Neural cell (in vitro differentiated cells): ENCODE data around the gene C20orf144. TPM values are rescaled to one million over a fixed set of nuclear protein-coding genes. Genes with fewer than 3 reads are reported as not detected.
A peak's percentile ranks its signal among the peaks of the same experiment; 100 is the strongest.

ENCODE experiments used
- H2AFZ ChIP-seq: fragments of 200-600, 300-800 bp; sonication (generic), shearing (Covaris generic); 2 replicates; pipeline ENCODE4 v1.6.0; 2014; ENCODE audit warnings: low read depth, mild to moderate bottlenecking, antibody characterized with exemption, low read length, moderate library complexity
- H3F3A ChIP-seq: fragments of 200-600 bp; shearing (Covaris generic); 2 replicates; pipeline ENCODE4 v1.6.1; 2016; ENCODE audit warnings: mild to moderate bottlenecking, moderate library complexity, mixed read lengths, antibody characterized with exemption, low read length; ENCODE audit not compliant: insufficient read depth, poor library complexity, severe bottlenecking
- H3K27ac ChIP-seq: fragments of 200-600, 300-800 bp; sonication (generic), shearing (Covaris generic); 2 replicates; pipeline ENCODE4 v1.5.1; 2014; ENCODE audit warnings: mild to moderate bottlenecking, low read length, moderate library complexity
- H3K27me3 ChIP-seq: fragments of 300-800, 200-600 bp; sonication (generic), shearing (Covaris generic); 2 replicates; pipeline ENCODE4 v1.6.0; 2014; ENCODE audit warnings: mild to moderate bottlenecking, low read depth, low read length, moderate library complexity; ENCODE audit not compliant: insufficient read depth
- H3K36me3 ChIP-seq: fragments of 300-800, 200-600 bp; sonication (generic), shearing (Covaris generic); 2 replicates; pipeline ENCODE4 v1.5.1; 2014; ENCODE audit warnings: mild to moderate bottlenecking, antibody characterized with exemption, low read length, moderate library complexity; ENCODE audit not compliant: insufficient read depth
- H3K4me2 ChIP-seq: fragments of 300-800, 200-600 bp; sonication (generic), shearing (Covaris generic); 2 replicates; pipeline ENCODE4 v1.6.0; 2014; ENCODE audit warnings: mild to moderate bottlenecking, low read length
- H3K4me3 ChIP-seq: fragments of 300-800, 200-600 bp; sonication (generic), shearing (Covaris generic); 2 replicates; pipeline ENCODE4 v1.5.1; 2014; ENCODE audit warnings: mild to moderate bottlenecking, low read length, moderate library complexity
- H3K79me2 ChIP-seq: fragments of 200-600 bp; shearing (Covaris generic); replicated peaks from 2 replicates; pipeline ENCODE4 v1.6.0; 2014; ENCODE audit warnings: mild to moderate bottlenecking, low read length, moderate library complexity; ENCODE audit not compliant: insufficient read depth
- H3K9ac ChIP-seq: fragments of 300-800, 200-600 bp; sonication (generic), shearing (Covaris generic); 2 replicates; pipeline ENCODE4 v1.6.1; 2016; ENCODE audit warnings: mild to moderate bottlenecking, low read length, mixed read lengths
- H3K9me2 ChIP-seq: fragments of 200-600 bp; shearing (Covaris generic); 2 replicates; pipeline ENCODE4 v1.6.1; 2016; ENCODE audit warnings: mild to moderate bottlenecking, low read length, mixed read lengths; ENCODE audit not compliant: insufficient read depth
- H3K9me3 ChIP-seq: fragments of 200-600, 300-800 bp; sonication (generic), shearing (Covaris generic); 2 replicates; pipeline ENCODE4 v1.6.1; 2016; ENCODE audit warnings: mild to moderate bottlenecking, mixed run types, low read length, moderate library complexity, mixed read lengths
- H4K20me1 ChIP-seq: fragments of 200-600 bp; shearing (Covaris generic); 2 replicates; pipeline ENCODE4 v1.6.1; 2016; ENCODE audit warnings: mild to moderate bottlenecking, mixed run types; ENCODE audit not compliant: insufficient read depth
- CTCF ChIP-seq: fragments of 450-650 bp; IDR thresholded peaks from 2 replicates; pipeline ENCODE4 v1.5.1; 2014; ENCODE audit warnings: antibody characterized with exemption, mild to moderate bottlenecking, moderate library complexity; ENCODE audit not compliant: poor library complexity, severe bottlenecking
- EP300 ChIP-seq: fragments of 450-650 bp; conservative IDR thresholded peaks from 2 replicates; pipeline ENCODE4 v1.6.1; 2014; ENCODE audit warnings: antibody characterized with exemption, mild to moderate bottlenecking, moderate library complexity; ENCODE audit not compliant: poor library complexity, severe bottlenecking
- EZH2 ChIP-seq: fragments of 200-600, 300-800 bp; shearing (Covaris generic), sonication (generic); IDR thresholded peaks from 2 replicates; pipeline ENCODE4 v1.6.1; 2014; ENCODE audit warnings: antibody characterized with exemption, low read length, borderline replicate concordance, mild to moderate bottlenecking; ENCODE audit not compliant: insufficient read depth, poor library complexity, severe bottlenecking
- MXI1 ChIP-seq: fragments of 450-650 bp; conservative IDR thresholded peaks from 2 replicates; pipeline ENCODE4 v1.6.1; 2014; ENCODE audit warnings: antibody characterized with exemption, mild to moderate bottlenecking; ENCODE audit not compliant: poor library complexity, severe bottlenecking
- POLR2AphosphoS5 ChIP-seq: IDR thresholded peaks from 2 replicates; pipeline ENCODE4 v1.6.1; 2012
- RAD21 ChIP-seq: fragments of 450-650 bp; conservative IDR thresholded peaks from 2 replicates; pipeline ENCODE4 v1.6.1; 2014; ENCODE audit warnings: antibody characterized with exemption, mild to moderate bottlenecking, moderate library complexity
- REST ChIP-seq: IDR thresholded peaks from 2 replicates; pipeline ENCODE4 v1.6.1; 2012; ENCODE audit warnings: borderline replicate concordance
- SMC3 ChIP-seq: fragments of 450-650 bp; conservative IDR thresholded peaks from 2 replicates; pipeline ENCODE4 v1.6.1; 2014; ENCODE audit warnings: antibody characterized with exemption, mild to moderate bottlenecking, moderate library complexity; ENCODE audit not compliant: poor library complexity
- TAF1 ChIP-seq: IDR thresholded peaks from 2 replicates; pipeline ENCODE4 v1.6.1; 2012; ENCODE audit warnings: low read depth
- polyA plus RNA-seq: library from polyadenylated mRNA; depleted of rRNA; stranded (reverse); fragments of >200 nt; gene quantifications from 2 replicates; pipeline ENCODE4 v1.2.3, GENCODE V29; 2014

C20orf144 gene
- polyA plus RNA-seq, 1 donor from 2014 or later: not detected

- peak overlapping the region; percentile 62 for H3K4me3 ChIP-seq
- no peaks in the 10 kb centered on the region for H3K9me2 ChIP-seq
- no peaks in the 10 kb centered on the region for H3K27me3 ChIP-seq
- no peak overlapping the region for H2AFZ ChIP-seq
- no peak overlapping the region for H3K9ac ChIP-seq
- no peaks in the 10 kb centered on the region for H3K79me2 ChIP-seq
- no peak overlapping the region for H3K27ac ChIP-seq
- no peak overlapping the region for H3K4me2 ChIP-seq
- H3K36me3 ChIP-seq: no peaks in the 10 kb centered on the region
- H3F3A ChIP-seq: peaks cover 4% of the 10 kb centered on the region
- no peaks in the 10 kb centered on the region for H4K20me1 ChIP-seq
- no peaks in the 10 kb centered on the region for H3K9me3 ChIP-seq
- TF ChIP-seq RAD21 (no peak), SMC3 (no peak), POLR2AphosphoS5 (no peak), CTCF (no peak), REST (no peak), MXI1 (no peak)
These were observed 13.2 kb downstream of the C20orf144 start for GRCh38 chr20:33675136-33675959.

GRCh38 chr20:33676121-33676520, 14.0 kb downstream of the C20orf144 start:
- H3K9ac ChIP-seq: no peak overlapping the region
- TF ChIP-seq CTCF (no peak), EZH2 (no peak), POLR2AphosphoS5 (no peak), TAF1 (no peak), MXI1 (no peak), RAD21 (no peak), EP300 (no peak), REST (no peak), SMC3 (no peak)

More at GRCh38 chr20:33676121-33676520, 14.0 kb downstream of the C20orf144 start:
- Histone ChIP-seq H3K27ac (no peak overlapping the region), H3F3A (peaks cover 4% of the 10 kb centered on the region), H4K20me1 (no peaks in the 10 kb centered on the region), H3K9me3 (no peaks in the 10 kb centered on the region), H3K9me2 (no peaks in the 10 kb centered on the region), H3K79me2 (no peaks in the 10 kb centered on the region), H3K4me2 (no peak overlapping the region), H3K36me3 (no peaks in the 10 kb centered on the region), H3K27me3 (no peaks in the 10 kb centered on the region), H2AFZ (no peak overlapping the region), H3K4me3 (no peak overlapping the region)
